Fibroblast of lung (primary cell): Measurements from ENCODE around the gene FZD2. TPM values are rescaled to one million over a fixed set of nuclear protein-coding genes. Genes with fewer than 3 reads are reported as not detected.

Experiments used
- DNase-seq, 2 donors: peaks; one replicate each; pipeline versions ENCODE4 v3.0.0 to v3.0.0-alpha.2; 2010; ENCODE audit warnings: low read depth in 2 of 2
- H2AFZ ChIP-seq: 2 replicates; pipeline ENCODE4 v1.5.1; 2012; ENCODE audit warnings: low read length, control low read depth, inconsistent platforms
- H3K27ac ChIP-seq: 2 replicates; pipeline ENCODE4 v1.5.1; 2011; ENCODE audit warnings: low read length, control low read depth; ENCODE audit not compliant: insufficient read depth
- H3K27me3 ChIP-seq: 2 replicates; pipeline ENCODE4 v1.5.1; 2011; ENCODE audit warnings: mild to moderate bottlenecking, low read length; ENCODE audit not compliant: control insufficient read depth, insufficient read depth
- H3K36me3 ChIP-seq: 2 replicates; pipeline ENCODE4 v1.5.1; 2011; ENCODE audit warnings: low read length; ENCODE audit not compliant: control insufficient read depth, insufficient read depth
- H3K4me1 ChIP-seq: 2 replicates; pipeline ENCODE4 v1.5.1; 2011; ENCODE audit warnings: low read length; ENCODE audit not compliant: control insufficient read depth, insufficient read depth; ENCODE audit errors: extremely low read depth
- H3K4me2 ChIP-seq: 2 replicates; pipeline ENCODE4 v1.5.1; 2011; ENCODE audit warnings: low read length, control low read depth; ENCODE audit not compliant: insufficient read depth; ENCODE audit errors: extremely low read depth
- H3K4me3 ChIP-seq, 4 experiments: fragments of 200-600 bp in 1 of 4; sonication (generic) in 1 of 4; replicated peaks in 1 of 4; 2 replicates each; pipeline ENCODE4 v1.5.1; 2011 to 2016; ENCODE audit warnings: low read length in 4 of 4, low read depth in 3 of 4, mild to moderate bottlenecking in 3 of 4, control low read depth in 2 of 4, inconsistent platforms in 1 of 4, mixed read lengths in 1 of 4; ENCODE audit not compliant: insufficient read depth in 1 of 4; ENCODE audit errors: control extremely low read depth in 1 of 4
- H3K79me2 ChIP-seq: 2 replicates; pipeline ENCODE4 v1.5.1; 2012; ENCODE audit warnings: mild to moderate bottlenecking, low read length, inconsistent platforms; ENCODE audit not compliant: control insufficient read depth, insufficient read depth
- H3K9ac ChIP-seq: 2 replicates; pipeline ENCODE4 v1.5.1; 2011; ENCODE audit warnings: mild to moderate bottlenecking, low read length, control low read depth; ENCODE audit not compliant: insufficient read depth
- H3K9me3 ChIP-seq: 2 replicates; pipeline ENCODE4 v1.5.1; 2012; ENCODE audit warnings: low read depth, low read length; ENCODE audit not compliant: control insufficient read depth, insufficient read depth
- H4K20me1 ChIP-seq: 2 replicates; pipeline ENCODE4 v1.5.1; 2011; ENCODE audit warnings: low read length; ENCODE audit not compliant: control insufficient read depth, insufficient read depth; ENCODE audit errors: extremely low read depth
- CTCF ChIP-seq, 2 donors: IDR thresholded peaks in 1 of 2; conservative IDR thresholded peaks in 1 of 2; 1 replicate in 1 of 2; 2 replicates in 1 of 2; pipeline ENCODE4 v1.5.1; 2011 to 2012; ENCODE audit warnings: low read length in 2 of 2, control low read depth in 1 of 2, inconsistent platforms in 1 of 2, low read depth in 1 of 2, mild to moderate bottlenecking in 1 of 2
- EZH2 ChIP-seq: IDR thresholded peaks from 2 replicates; pipeline ENCODE4 v1.5.1; 2012; ENCODE audit warnings: low read length, control low read depth, mild to moderate bottlenecking; ENCODE audit errors: missing control alignments
- polyA plus RNA-seq, 2 donors: library from polyadenylated mRNA; depleted of rRNA in 1 of 2; stranded (reverse) in 1 of 2; unstranded in 1 of 2; fragments of >200 nt; gene quantifications; 2 replicates each; pipeline ENCODE4 v1.2.1, GENCODE V29; 2011 to 2012; ENCODE audit warnings: missing spikeins in 1 of 2
- total RNA-seq: library from RNA; depleted of rRNA; stranded (reverse); fragments of >200 nt; gene quantifications from 2 replicates; pipeline ENCODE4 v1.2.1, GENCODE V29; 2014

FZD2 gene
- total and polyA plus RNA-seq, 2 donors (not counting 1 experiment from before 2014, with no cell fraction given): 20.3 to 23.2 TPM

- no peaks in the 10 kb centered on the region for H3K79me2 ChIP-seq
- H3K36me3 ChIP-seq: no peaks in the 10 kb centered on the region
- H3K9ac ChIP-seq: no peak overlapping the region
- no peak overlapping the region for H3K27ac ChIP-seq
- DNase-seq: no peak
- H3K9me3 ChIP-seq: no peaks in the 10 kb centered on the region
- H3K4me2 ChIP-seq: no peak overlapping the region
- H3K4me1 ChIP-seq: no peaks in the 10 kb centered on the region
- no peaks in the 10 kb centered on the region for H3K27me3 ChIP-seq
- TF ChIP-seq EZH2 (no peak), CTCF (conservative IDR thresholded peaks at IDR 0.05 in 1 of 2, IDR thresholded peaks at IDR 0.05 in 1 of 2; ENCODE audit: low read depth in 1 of 2, low read length in 2 of 2) (no peak)
- no peaks in the 10 kb centered on the region for H4K20me1 ChIP-seq
- H3K4me3 ChIP-seq: no peak overlapping the region
- no peak overlapping the region for H2AFZ ChIP-seq
Observed at GRCh38 chr17:44527954-44528353, 29.3 kb upstream of the FZD2 start.

GRCh38 chr17:44529864-44530263 is 27.4 kb upstream of the FZD2 start:
- Histone ChIP-seq H2AFZ (no peak overlapping the region), H3K79me2 (no peaks in the 10 kb centered on the region), H4K20me1 (no peaks in the 10 kb centered on the region), H3K27ac (no peak overlapping the region), H3K9me3 (no peaks in the 10 kb centered on the region), H3K4me2 (no peak overlapping the region), H3K36me3 (no peaks in the 10 kb centered on the region), H3K27me3 (no peaks in the 10 kb centered on the region), H3K9ac (no peak overlapping the region), H3K4me1 (peaks cover 8% of the 10 kb centered on the region), H3K4me3 (no peak overlapping the region)
- TF ChIP-seq EZH2: no peak
- TF ChIP-seq CTCF (conservative IDR thresholded peaks at IDR 0.05 in 1 of 2, IDR thresholded peaks at IDR 0.05 in 1 of 2; ENCODE audit: low read depth in 1 of 2, low read length in 2 of 2): no peak
- no peak for DNase-seq

DNA sequence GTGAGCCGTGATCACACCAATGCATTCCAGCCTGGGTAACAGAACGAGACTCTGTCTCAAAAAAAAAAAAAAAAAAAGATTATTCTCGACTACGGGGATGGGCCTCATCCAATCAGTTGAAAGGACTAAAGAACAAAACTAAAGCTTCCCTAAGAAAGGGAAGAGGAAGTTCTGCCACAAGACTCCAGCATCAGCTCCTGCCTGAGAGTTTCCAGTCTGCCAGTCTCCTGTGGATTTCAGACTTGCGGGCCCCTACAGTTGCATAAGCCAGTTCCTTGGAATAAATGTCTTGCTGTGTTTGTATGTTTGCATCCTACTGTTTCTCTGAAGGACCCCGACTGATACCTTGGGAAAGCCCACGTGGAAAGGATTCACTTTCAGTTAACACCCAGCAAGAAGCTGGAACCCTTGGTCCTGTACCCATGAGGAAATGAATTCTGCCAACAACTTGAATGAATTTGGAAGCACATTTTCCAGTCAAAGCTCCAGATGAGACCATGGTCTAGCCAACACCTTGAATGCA is 26.3 kb upstream of the FZD2 start:
- DNase-seq: no peak
- Histone ChIP-seq H3K36me3 (no peaks in the 10 kb centered on the region), H4K20me1 (no peaks in the 10 kb centered on the region), H2AFZ (no peak overlapping the region), H3K9ac (no peak overlapping the region), H3K4me3 (no peak overlapping the region), H3K9me3 (no peaks in the 10 kb centered on the region), H3K79me2 (no peaks in the 10 kb centered on the region), H3K27me3 (no peaks in the 10 kb centered on the region), H3K27ac (no peak overlapping the region), H3K4me2 (no peak overlapping the region), H3K4me1 (peaks cover 8% of the 10 kb centered on the region)
- no peak for TF ChIP-seq EZH2
